Measurements from ENCODE around the gene PTPRT.

GRCh38 chr20:42846784-42847490 is 342.8 kb downstream of the PTPRT start:
- no peak for TF ChIP-seq CTCF (IDR thresholded peaks at IDR 0.05)
- no peak for TF ChIP-seq POLR2A (IDR thresholded peaks at IDR 0.05)

Data from uterus (tissue), 2 donors.